Loucy (cell line): Measurements from ENCODE around the gene FREM3.

Experiments used
- H2AFZ ChIP-seq: fragments of 200-600 bp; sonication (generic); 2 replicates; pipeline ENCODE4 v1.6.0; 2016; ENCODE audit warnings: antibody characterized with exemption, mild to moderate bottlenecking, low read length, moderate library complexity
- H3F3A ChIP-seq: fragments of 200-600 bp; 2 replicates; pipeline ENCODE4 v1.6.0; 2016; ENCODE audit warnings: antibody characterized with exemption, low read depth, mild to moderate bottlenecking
- H3K27me3 ChIP-seq: fragments of 200-600 bp; sonication (generic); 2 replicates; pipeline ENCODE4 v1.6.1; 2014; ENCODE audit warnings: low read length, mild to moderate bottlenecking; ENCODE audit not compliant: insufficient read depth, poor library complexity, severe bottlenecking
- H3K36me3 ChIP-seq: fragments of 200-600 bp; sonication (generic); 2 replicates; pipeline ENCODE4 v1.6.1; 2016; ENCODE audit warnings: low read length; ENCODE audit not compliant: insufficient read depth
- H3K4me1 ChIP-seq: fragments of 200-600 bp; sonication (generic); 2 replicates; pipeline ENCODE4 v1.5.1; 2014; ENCODE audit warnings: low read length, mild to moderate bottlenecking; ENCODE audit not compliant: insufficient read depth, poor library complexity, severe bottlenecking
- H3K4me2 ChIP-seq: fragments of 200-600 bp; sonication (generic); 2 replicates; pipeline ENCODE4 v1.6.0; 2014; ENCODE audit warnings: antibody characterized with exemption, low read length, low read depth, mild to moderate bottlenecking; ENCODE audit not compliant: poor library complexity, severe bottlenecking
- H3K4me3 ChIP-seq: fragments of 200-600 bp; sonication (generic); 2 replicates; pipeline ENCODE4 v1.5.1; 2014; ENCODE audit warnings: low read length, mild to moderate bottlenecking, mixed read lengths; ENCODE audit not compliant: poor library complexity, severe bottlenecking
- H3K79me2 ChIP-seq: fragments of 200-600 bp; sonication (generic); 2 replicates; pipeline ENCODE4 v1.6.1; 2014; ENCODE audit warnings: low read length; ENCODE audit not compliant: insufficient read depth
- H3K9ac ChIP-seq: fragments of 200-600 bp; sonication (generic); 2 replicates; pipeline ENCODE4 v1.6.0; 2014; ENCODE audit warnings: mild to moderate bottlenecking, low read depth, low read length, moderate library complexity; ENCODE audit not compliant: poor library complexity, severe bottlenecking
- H3K9me2 ChIP-seq: fragments of 200-600 bp; sonication (generic); replicated peaks from 2 replicates; pipeline ENCODE4 v1.6.1; 2016; ENCODE audit warnings: low read depth, low read length, mixed read lengths
- H3K9me3 ChIP-seq: fragments of 200-600 bp; sonication (generic); 2 replicates; pipeline ENCODE4 v1.6.1; 2014; ENCODE audit warnings: mild to moderate bottlenecking, antibody characterized with exemption, low read length, low read depth; ENCODE audit not compliant: insufficient read depth
- H4K20me1 ChIP-seq: fragments of 200-600 bp; sonication (generic); 2 replicates; pipeline ENCODE4 v1.6.0; 2014; ENCODE audit warnings: antibody characterized with exemption, low read length, mild to moderate bottlenecking; ENCODE audit not compliant: insufficient read depth, poor library complexity, severe bottlenecking
- CTCF ChIP-seq: fragments of 200-600 bp; sonication (generic); conservative IDR thresholded peaks from 2 replicates; pipeline ENCODE4 v1.5.1; 2014; ENCODE audit warnings: mild to moderate bottlenecking, antibody characterized with exemption, low read length
- EZH2phosphoT487 ChIP-seq: fragments of 200-600 bp; IDR thresholded peaks from 2 replicates; pipeline ENCODE4 v1.6.1; 2018; ENCODE audit warnings: antibody characterized with exemption, mild to moderate bottlenecking, moderate library complexity, borderline replicate concordance

Gene FREM3

GRCh38 chr4:143654571-143654970 lies 45.9 kb downstream of the FREM3 start:
- Histone ChIP-seq H3K36me3 (no peaks in the 10 kb centered on the region), H3K9me2 (no peaks in the 10 kb centered on the region), H3K4me2 (no peak overlapping the region), H2AFZ (no peak overlapping the region), H4K20me1 (no peaks in the 10 kb centered on the region), H3K9me3 (no peaks in the 10 kb centered on the region; the same call in 1 of the 2 replicates), H3K9ac (no peak overlapping the region), H3K27me3 (no peaks in the 10 kb centered on the region), H3K4me3 (no peak overlapping the region), H3K4me1 (no peaks in the 10 kb centered on the region), H3K79me2 (no peaks in the 10 kb centered on the region), H3F3A (no peaks in the 10 kb centered on the region)
- TF ChIP-seq CTCF: no peak
- no peak for TF ChIP-seq EZH2phosphoT487

- Histone ChIP-seq H3K9me2 (no peaks in the 10 kb centered on the region), H3K9me3 (peaks cover 4% of the 10 kb centered on the region), H3K9ac (no peak overlapping the region), H3K36me3 (0 out of 2 replicates have a peak, but pooled peaks cover 2% of the 10 kb centered on the region), H3K79me2 (no peaks in the 10 kb centered on the region), H3K4me3 (no peak overlapping the region), H3F3A (no peaks in the 10 kb centered on the region), H4K20me1 (no peaks in the 10 kb centered on the region), H3K4me1 (no peaks in the 10 kb centered on the region), H3K27me3 (no peaks in the 10 kb centered on the region), H3K4me2 (no peak overlapping the region), H2AFZ (no peak overlapping the region)
- no peak for TF ChIP-seq EZH2phosphoT487
- no peak for TF ChIP-seq CTCF
Observed at GRCh38 chr4:143653031-143653430, 47.4 kb downstream of the FREM3 start.

- no peak overlapping the region for H3K4me2 ChIP-seq
- no peaks in the 10 kb centered on the region for H3K9me2 ChIP-seq
- H3K9me3 ChIP-seq: peaks cover 12% of the 10 kb centered on the region; the same call in 1 of the 2 replicates
- no peak overlapping the region for H3K9ac ChIP-seq
- H3K27me3 ChIP-seq: no peaks in the 10 kb centered on the region
- no peak overlapping the region for H3K4me3 ChIP-seq
- no peaks in the 10 kb centered on the region for H3F3A ChIP-seq
- TF ChIP-seq EZH2phosphoT487 (no peak), CTCF (no peak)
- no peaks in the 10 kb centered on the region for H4K20me1 ChIP-seq
- H3K79me2 ChIP-seq: no peaks in the 10 kb centered on the region
- 0 out of 2 replicates have a peak, but pooled peaks cover 2% of the 10 kb centered on the region for H3K36me3 ChIP-seq
- no peaks in the 10 kb centered on the region for H3K4me1 ChIP-seq
- H2AFZ ChIP-seq: no peak overlapping the region
Observed at GRCh38 chr4:143643399-143643798, 57.1 kb downstream of the FREM3 start.
